GM20431 (cell line): Measurements from ENCODE around the gene IL1RAPL1.

Experiments
- in situ Hi-C: fragments of 300-500 bp; cut with MseI, MboI; formaldehyde crosslinking; loops from one replicate; pipeline ENCODE4 v1.15.0; 2020; ENCODE audit warnings: low sequenced_read_pairs; ENCODE audit not compliant: unreplicated experiment

IL1RAPL1 gene

GRCh38 chrX:29665532-29665931 lies 1078.3 kb downstream of the IL1RAPL1 start:
- in situ Hi-C loops, result no loop called here

DNA sequence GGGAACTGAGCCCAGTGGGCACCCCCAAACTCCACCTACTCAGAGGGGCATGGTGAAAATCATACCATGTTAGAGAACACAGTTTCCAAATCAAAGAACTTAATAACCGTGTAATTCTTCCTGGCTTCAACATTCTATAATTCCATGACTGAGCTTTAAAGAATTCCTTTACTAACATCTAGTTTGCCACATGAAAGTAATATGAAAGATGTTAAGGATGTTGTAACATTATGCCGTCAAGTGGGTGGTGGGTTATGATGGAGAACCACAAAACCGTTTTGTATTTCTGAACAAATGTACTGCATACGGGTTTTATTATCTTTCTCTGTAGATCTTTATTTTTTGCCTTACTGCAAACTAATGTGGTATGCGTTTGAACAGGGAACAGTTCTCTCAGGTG lies 1079.1 kb downstream of the IL1RAPL1 start:
- in situ Hi-C loops, result no loop called here

DNA sequence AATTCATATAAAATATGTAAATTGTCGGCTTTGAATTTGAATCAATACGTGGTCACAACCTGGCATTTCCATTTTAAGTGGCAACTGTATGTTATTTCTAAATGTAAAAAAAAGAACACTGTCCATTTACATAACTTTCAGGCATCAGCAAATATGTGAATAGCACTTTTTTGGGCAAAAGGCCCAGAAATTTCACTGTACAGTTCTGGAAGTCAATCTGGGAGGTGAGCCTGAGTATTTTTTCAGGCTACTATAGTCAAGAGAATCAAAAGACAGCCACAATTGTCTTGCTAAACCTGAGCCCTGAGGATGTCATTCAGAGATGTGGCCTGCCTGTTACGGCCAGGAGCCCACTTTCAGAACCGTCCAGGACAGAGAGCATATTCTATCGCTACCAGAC lies 1084.2 kb downstream of the IL1RAPL1 start:
- in situ Hi-C loops, result no loop called here

DNA sequence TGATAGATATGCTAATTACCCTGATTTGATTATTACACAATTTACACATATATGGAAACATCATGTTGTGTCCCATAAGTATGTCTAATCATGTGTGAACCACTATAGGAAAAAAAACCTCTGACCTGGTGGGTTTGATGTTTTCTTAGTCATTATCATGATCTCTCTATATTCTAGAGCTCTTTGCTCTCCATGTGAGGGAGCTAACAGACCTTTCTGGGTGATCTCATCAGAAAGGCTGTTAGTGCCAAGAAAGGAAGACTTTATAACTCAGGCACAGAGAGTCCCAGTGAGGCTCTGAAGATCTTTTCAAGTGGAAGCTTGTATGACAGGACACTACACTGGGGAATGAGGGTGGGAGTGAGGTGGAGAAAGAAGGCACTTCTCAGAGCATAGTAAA lies 1100.4 kb downstream of the IL1RAPL1 start:
- in situ Hi-C loops, result no loop called here

GRCh38 chrX:29690061-29690460 lies 1102.8 kb downstream of the IL1RAPL1 start:
- in situ Hi-C loops, result no loop called here

DNA sequence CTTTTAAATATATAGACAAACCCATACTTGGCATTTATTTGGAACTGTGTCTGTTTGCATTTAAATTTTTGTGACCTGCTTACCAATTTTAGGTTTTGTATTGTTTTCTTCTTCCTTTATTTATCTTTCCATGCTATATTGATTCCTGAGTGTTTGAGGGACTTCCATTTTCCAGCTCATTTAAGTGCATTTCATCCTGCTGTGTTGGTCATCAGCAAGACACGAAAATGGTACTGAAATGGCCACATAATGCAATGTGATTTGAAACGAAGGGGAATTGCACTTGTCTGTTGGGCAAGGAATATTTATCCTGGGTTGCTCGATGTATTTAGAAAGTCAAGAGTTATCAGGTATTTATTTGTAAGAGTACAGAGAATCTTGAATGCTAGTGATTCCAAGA lies 1103.8 kb downstream of the IL1RAPL1 start:
- in situ Hi-C loops, result no loop called here

DNA sequence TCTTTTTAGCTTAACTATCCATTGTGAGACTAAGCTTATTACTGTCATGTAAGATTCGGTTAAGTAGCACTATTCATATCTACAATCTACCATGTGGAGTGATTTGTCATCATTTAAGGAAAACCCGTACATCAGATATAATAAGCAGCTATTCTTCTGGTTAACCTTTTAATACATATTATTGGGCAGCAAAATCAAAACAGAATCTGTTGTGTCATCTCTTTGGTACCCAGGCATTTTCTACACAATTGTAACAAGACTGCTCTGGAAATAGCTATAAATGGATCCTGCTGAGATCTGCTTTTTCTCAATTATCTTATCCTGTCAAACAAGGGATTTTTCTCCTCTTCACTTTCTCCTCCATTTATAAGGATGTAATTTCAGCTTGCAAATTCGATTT lies 1106.7 kb downstream of the IL1RAPL1 start:
- in situ Hi-C loops, result no loop called here

- in situ Hi-C loops, result no loop called here
Measured at GRCh38 chrX:29699239-29699638, 1112.0 kb downstream of the IL1RAPL1 start.

- in situ Hi-C loops, result no loop called here
Measured at GRCh38 chrX:29707088-29707487, 1119.8 kb downstream of the IL1RAPL1 start.

DNA sequence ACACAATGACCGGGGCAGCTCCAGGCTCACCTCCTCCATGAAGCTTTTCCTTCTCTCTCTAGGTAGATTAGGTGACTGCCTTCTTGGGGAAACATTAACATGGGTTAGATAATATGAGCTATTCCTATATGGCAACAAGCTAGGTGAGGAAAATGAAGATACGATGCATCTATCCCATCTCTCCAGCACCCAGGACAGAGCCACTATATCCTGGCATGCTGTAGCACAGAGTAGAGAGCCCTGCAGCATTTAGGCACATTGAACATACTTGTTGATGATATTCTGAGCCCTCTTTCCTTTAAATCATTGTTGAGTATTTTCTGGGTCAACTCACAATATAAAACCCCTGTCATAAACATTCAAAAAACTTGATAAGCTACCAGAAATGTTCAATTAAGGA lies 1133.9 kb downstream of the IL1RAPL1 start:
- in situ Hi-C loops, result no loop called here

- in situ Hi-C loops, result no loop called here
Measured at GRCh38 chrX:29724316-29724715, 1137.1 kb downstream of the IL1RAPL1 start.

- in situ Hi-C loops, result no loop called here
Measured at GRCh38 chrX:29726811-29727210, 1139.6 kb downstream of the IL1RAPL1 start.

DNA sequence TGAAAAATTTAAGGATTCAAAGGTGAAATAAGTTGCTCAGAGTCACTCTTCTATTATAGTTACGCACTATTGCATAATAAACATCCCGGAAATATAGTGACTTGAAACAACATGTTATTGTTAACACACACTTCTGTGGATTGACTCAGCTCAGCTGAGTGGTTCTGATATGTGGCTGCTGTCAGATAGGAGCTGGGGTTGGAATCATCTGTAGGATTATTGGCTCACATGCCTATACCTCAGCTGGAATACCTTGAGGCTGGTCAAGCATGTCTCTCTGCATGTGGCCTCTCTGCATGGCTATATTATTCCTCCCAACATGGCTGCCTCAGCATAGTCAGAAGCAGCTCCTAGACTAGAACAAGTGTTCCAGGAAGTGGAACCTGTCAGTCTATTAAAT lies 1141.4 kb downstream of the IL1RAPL1 start:
- in situ Hi-C loops, result no loop called here

- in situ Hi-C loops, result no loop called here
Measured at GRCh38 chrX:29744966-29745365, 1157.7 kb downstream of the IL1RAPL1 start.

DNA sequence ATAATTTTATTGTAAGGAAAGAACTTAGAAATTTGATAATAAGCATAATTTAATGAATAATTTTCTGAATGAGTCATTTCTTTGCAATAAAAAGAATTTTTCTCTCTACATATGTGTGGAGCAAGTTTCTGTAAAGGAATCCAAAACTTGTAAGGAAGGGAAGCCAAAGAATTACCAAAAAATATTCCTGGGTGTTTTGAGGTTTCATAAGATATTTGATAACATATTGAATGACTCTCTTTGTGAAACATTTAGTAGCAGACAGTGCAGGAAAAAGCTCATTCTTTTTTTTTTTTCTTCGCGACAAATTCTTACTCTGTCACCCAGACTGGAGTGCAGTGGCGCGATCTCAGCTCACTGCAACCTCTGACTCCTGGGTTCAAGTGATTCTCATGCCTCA lies 1159.1 kb downstream of the IL1RAPL1 start:
- in situ Hi-C loops, result no loop called here

GRCh38 chrX:29762006-29762405 lies 1174.8 kb downstream of the IL1RAPL1 start:
- in situ Hi-C loops, result no loop called here

GRCh38 chrX:29775890-29776289 lies 1188.6 kb downstream of the IL1RAPL1 start:
- in situ Hi-C loops, result no loop called here

- in situ Hi-C loops, result no loop called here
Measured at GRCh38 chrX:29787656-29788055, 1200.4 kb downstream of the IL1RAPL1 start.

- in situ Hi-C loops, result no loop called here
Measured at GRCh38 chrX:29788991-29789699, 1201.9 kb downstream of the IL1RAPL1 start.

GRCh38 chrX:29792335-29792734 lies 1205.1 kb downstream of the IL1RAPL1 start:
- in situ Hi-C loops, result no loop called here

DNA sequence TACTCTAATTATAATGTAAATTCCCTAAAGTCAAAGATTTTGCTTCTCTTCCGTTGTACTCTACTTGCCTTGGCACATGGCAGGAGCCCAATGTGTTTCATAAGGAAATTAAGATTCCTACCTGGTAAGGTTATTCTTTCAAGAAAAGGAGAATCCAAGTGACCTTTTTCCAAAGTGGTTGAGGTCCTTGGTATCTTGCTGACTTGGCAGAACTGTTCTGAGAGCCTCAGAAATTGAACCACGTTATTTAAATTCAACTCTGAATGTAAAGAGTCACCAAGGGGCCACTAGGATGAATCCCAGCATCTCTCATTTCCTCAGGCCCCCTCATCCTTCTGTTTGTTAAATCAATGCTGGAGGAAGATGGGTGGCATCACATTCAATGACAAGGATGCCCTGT lies 1209.9 kb downstream of the IL1RAPL1 start:
- in situ Hi-C loops, result no loop called here

GRCh38 chrX:29798469-29798868 lies 1211.2 kb downstream of the IL1RAPL1 start:
- in situ Hi-C loops, result no loop called here
